Heart left ventricle (tissue), 16 donors: ENCODE measurements around the gene CACNA1S. TPM values are rescaled to one million over a fixed set of nuclear protein-coding genes. Genes with fewer than 3 reads are reported as not detected.

Experiments
- ATAC-seq, 4 donors: fragments of 200-7000 bp; cut with Tn5 transposase; one replicate each; pipeline ENCODE4 v1.9.1; 2020 to 2022; ENCODE audit warnings: moderate library complexity in 4 of 4, mild to moderate bottlenecking in 3 of 4, moderate number of reproducible peaks in 1 of 4
- DNase-seq, 5 donors: peaks; one replicate each; pipeline ENCODE4 v3.0.0-alpha.2; 2020
- H3K27ac ChIP-seq, 12 donors: fragments of 200-600 bp; sonication (generic) in 4 of 12; one replicate each; pipeline versions ENCODE4 v1.5.0 to v1.8.0; 2016 to 2022; ENCODE audit warnings: mild to moderate bottlenecking in 2 of 12
- H3K27me3 ChIP-seq, 9 donors: fragments of 200-600 bp; sonication (generic) in 2 of 9; one replicate each; pipeline versions ENCODE4 v1.5.1 to v1.8.0; 2016 to 2022; ENCODE audit warnings: mild to moderate bottlenecking in 3 of 9
- H3K36me3 ChIP-seq, 9 donors: fragments of 200-600 bp; sonication (generic) in 2 of 9; one replicate each; pipeline versions ENCODE4 v1.5.0 to v1.8.0; 2018 to 2022; ENCODE audit warnings: mild to moderate bottlenecking in 2 of 9
- H3K4me1 ChIP-seq, 12 donors: fragments of 200-600 bp; sonication (generic) in 4 of 12; one replicate each; pipeline versions ENCODE4 v1.5.0 to v1.8.0; 2016 to 2022; ENCODE audit warnings: mild to moderate bottlenecking in 3 of 12
- H3K4me3 ChIP-seq, 12 donors: fragments of 200-600 bp; sonication (generic) in 4 of 12; one replicate each; pipeline versions ENCODE4 v1.5.0 to v1.8.0; 2017 to 2022; ENCODE audit warnings: mild to moderate bottlenecking in 9 of 12, moderate library complexity in 4 of 12
- H3K9me3 ChIP-seq, 12 donors: fragments of 200-600 bp; sonication (generic) in 4 of 12; one replicate each; pipeline versions ENCODE4 v1.5.0 to v1.8.0; 2016 to 2022; ENCODE audit warnings: mild to moderate bottlenecking in 1 of 12
- POLR2A ChIP-seq, 2 donors: fragments of 450-650 bp; IDR thresholded peaks; one replicate each; pipeline ENCODE4 v1.6.1; 2017; ENCODE audit warnings: antibody characterized with exemption in 2 of 2, mild to moderate bottlenecking in 2 of 2, moderate library complexity in 2 of 2
- WGBS, 4 donors: extraction: QIAGEN DNeasy Blood & Tissue Kit in 2 of 4; methylation state at CpG; one replicate each; pipeline versions ENCODE4 v1.1.5 to v1.1.7; 2013 to 2018; 5-methylcytosine and 5-hydroxymethylcytosine counted together
- intact Hi-C, 10 donors: fragments of 100-400 bp; cut with DNase I; formaldehyde crosslinking; loops; one replicate each; pipeline versions ENCODE4 v1.11.1 to v1.14.2; 2022
- polyA plus RNA-seq, 2 donors: library from polyadenylated mRNA; stranded (reverse); fragments of 200-250 nt; gene quantifications; one replicate each; pipeline ENCODE4 v1.2.3, GENCODE V29; 2013
- total RNA-seq, 9 donors: library from RNA; depleted of rRNA in 2 of 9; stranded (reverse); fragments of >200 nt in 2 of 9; fragmentation: NEBNext Ultra II Directional in 3 of 9; extraction: Animal tissue kit (Norgen Biotek cat#: 25700) in 3 of 9; gene quantifications; one replicate each; pipeline versions ENCODE4 v1.1.0 to v1.2.4, GENCODE V29; 2016 to 2023
- TF ChIP-seq, protein P1 (sequence below), 12 donors: fragments of 200-600 bp; sonication (generic) in 4 of 12; IDR thresholded peaks; one replicate each; pipeline versions ENCODE4 v1.5.0 to v1.8.0; 2018 to 2022; ENCODE audit warnings: antibody characterized with exemption in 12 of 12, mild to moderate bottlenecking in 5 of 12
- donor health status: ischemic (EF 13 %, LVEDD 7.1; RV severe dilation, severe dysfunction).
- donor health status: healthy with polysubstance abuse.
- donor health status: DM: no; HTN: yes; CAD: no.
- donor health status: DM: no; HTN: no; CAD: no.
- donor health status: ischemic (EF 25% LVEDD 6.9; RV normal size, moderate dysfunction).
- donor health status: ischemic (EF 25% LVEDD 5.7; RV mildly dilated, moderate dysfunction).
- donor health status: healthy.
- donor health status: DM: yes; HTN: yes; CAD: no.
- donor health status: ischemic (EF 35%, LVEDD 5.7; RV mildly dilated, moderate dysfunction).
- donor health status: nonischemic (EF 11% LVEDD 7.7; RV severe dilation, severe dysfunction).
- donor health status: DM: yes; HTN: yes; CAD: no.
- donor health status: PGD.
- donor health status: ischemic (EF 29% LVEDD 5.4; RV normal size, mild dysfunction).
- donor health status: nonischemic (EF 23%, LVEDD 6.1; RV moderate dilation, normal function).

Gene CACNA1S
- total and polyA plus RNA-seq, 11 donors, result not detected

DNA sequence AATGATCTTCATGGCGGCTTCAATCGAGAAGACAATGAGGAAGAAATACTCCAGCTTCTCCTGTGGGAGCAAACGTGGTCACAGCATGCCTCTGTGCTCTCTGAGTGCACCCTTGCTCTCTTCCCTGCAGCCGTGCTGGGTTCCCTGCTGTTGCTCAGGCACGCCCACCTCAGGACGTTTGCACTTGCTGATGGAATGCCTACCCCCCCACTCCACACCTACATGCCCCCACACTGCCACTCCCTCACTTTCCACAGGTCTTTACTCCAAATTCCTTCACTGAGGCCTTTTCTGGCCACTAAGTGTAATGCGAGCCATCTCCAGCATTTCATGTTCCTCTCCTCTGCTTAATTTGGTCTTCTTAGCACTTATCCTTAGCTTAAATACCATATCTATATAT, 18.3 kb downstream of the CACNA1S start:
- H3K36me3 ChIP-seq, result no peaks in the 10 kb centered on the region
- H3K27me3 ChIP-seq, result peaks cover 0 to 4% (median 0%) of the 10 kb centered on the region in 9 donors
- WGBS, 4 donors, result 78 to 87% (median 83%) methylated on average over 7 of the region's 7 CpGs
- DNase-seq, result no peak
- no peaks in the 10 kb centered on the region for H3K4me1 ChIP-seq
- TF ChIP-seq, protein P1, sequence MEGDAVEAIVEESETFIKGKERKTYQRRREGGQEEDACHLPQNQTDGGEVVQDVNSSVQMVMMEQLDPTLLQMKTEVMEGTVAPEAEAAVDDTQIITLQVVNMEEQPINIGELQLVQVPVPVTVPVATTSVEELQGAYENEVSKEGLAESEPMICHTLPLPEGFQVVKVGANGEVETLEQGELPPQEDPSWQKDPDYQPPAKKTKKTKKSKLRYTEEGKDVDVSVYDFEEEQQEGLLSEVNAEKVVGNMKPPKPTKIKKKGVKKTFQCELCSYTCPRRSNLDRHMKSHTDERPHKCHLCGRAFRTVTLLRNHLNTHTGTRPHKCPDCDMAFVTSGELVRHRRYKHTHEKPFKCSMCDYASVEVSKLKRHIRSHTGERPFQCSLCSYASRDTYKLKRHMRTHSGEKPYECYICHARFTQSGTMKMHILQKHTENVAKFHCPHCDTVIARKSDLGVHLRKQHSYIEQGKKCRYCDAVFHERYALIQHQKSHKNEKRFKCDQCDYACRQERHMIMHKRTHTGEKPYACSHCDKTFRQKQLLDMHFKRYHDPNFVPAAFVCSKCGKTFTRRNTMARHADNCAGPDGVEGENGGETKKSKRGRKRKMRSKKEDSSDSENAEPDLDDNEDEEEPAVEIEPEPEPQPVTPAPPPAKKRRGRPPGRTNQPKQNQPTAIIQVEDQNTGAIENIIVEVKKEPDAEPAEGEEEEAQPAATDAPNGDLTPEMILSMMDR (IDR thresholded peaks at IDR 0.05), result no peak
- no peak for TF ChIP-seq POLR2A (IDR thresholded peaks at IDR 0.05)
- intact Hi-C loops, result no loop called here
- H3K9me3 ChIP-seq, result no peaks in the 10 kb centered on the region
- no peak overlapping the region for H3K27ac ChIP-seq
- no peak for ATAC-seq
- no peak overlapping the region for H3K4me3 ChIP-seq

DNA sequence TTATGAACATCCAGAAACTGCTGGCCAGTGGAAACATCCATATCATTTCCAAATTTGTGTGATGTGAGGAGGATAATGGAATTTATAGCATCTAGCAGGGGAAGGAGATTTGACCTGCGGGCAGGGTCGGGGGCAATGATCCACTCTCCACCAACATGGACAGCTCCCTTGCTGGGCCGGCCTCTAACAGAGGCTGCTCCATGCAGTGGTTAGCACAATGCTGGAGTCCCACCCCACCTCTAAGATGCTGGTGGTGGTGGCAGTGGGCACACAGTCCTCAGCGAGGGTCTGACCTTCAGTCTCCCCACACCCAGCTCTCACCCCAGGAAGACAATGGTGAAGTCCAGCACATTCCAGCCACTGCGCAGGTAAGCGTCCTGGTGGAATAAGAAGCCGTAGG, 18.7 kb downstream of the CACNA1S start:
- no peaks in the 10 kb centered on the region for H3K9me3 ChIP-seq
- no peak for DNase-seq
- H3K36me3 ChIP-seq, result no peaks in the 10 kb centered on the region
- H3K27ac ChIP-seq, result no peak overlapping the region
- no peak overlapping the region for H3K4me3 ChIP-seq
- 91 to 99% (median 94%) methylated on average over 7 of the region's 7 CpGs for WGBS, 4 donors
- peaks cover 0 to 6% (median 0%) of the 10 kb centered on the region in 9 donors for H3K27me3 ChIP-seq
- ATAC-seq, result no peak
- no peak for TF ChIP-seq POLR2A (IDR thresholded peaks at IDR 0.05)
- TF ChIP-seq, protein P1 (IDR thresholded peaks at IDR 0.05), result no peak
- H3K4me1 ChIP-seq, result no peaks in the 10 kb centered on the region
- intact Hi-C loops, result no loop called here

GRCh38 chr1:201092738-201093137, 19.5 kb downstream of the CACNA1S start:
- intact Hi-C loops, result no loop called here
- 84 to 95% (median 91%) methylated on average over 3 of the region's 3 CpGs for WGBS, 4 donors
- Histone ChIP-seq H3K4me1 (no peaks in the 10 kb centered on the region), H3K36me3 (no peaks in the 10 kb centered on the region), H3K4me3 (no peak overlapping the region), H3K27ac (no peak overlapping the region), H3K27me3 (peaks cover 0 to 7% (median 0%) of the 10 kb centered on the region in 9 donors), H3K9me3 (no peaks in the 10 kb centered on the region)
- DNase-seq (no peak), ATAC-seq (no peak)
- TF ChIP-seq POLR2A (IDR thresholded peaks at IDR 0.05), result no peak
- TF ChIP-seq, protein P1 (IDR thresholded peaks at IDR 0.05), result no peak

DNA sequence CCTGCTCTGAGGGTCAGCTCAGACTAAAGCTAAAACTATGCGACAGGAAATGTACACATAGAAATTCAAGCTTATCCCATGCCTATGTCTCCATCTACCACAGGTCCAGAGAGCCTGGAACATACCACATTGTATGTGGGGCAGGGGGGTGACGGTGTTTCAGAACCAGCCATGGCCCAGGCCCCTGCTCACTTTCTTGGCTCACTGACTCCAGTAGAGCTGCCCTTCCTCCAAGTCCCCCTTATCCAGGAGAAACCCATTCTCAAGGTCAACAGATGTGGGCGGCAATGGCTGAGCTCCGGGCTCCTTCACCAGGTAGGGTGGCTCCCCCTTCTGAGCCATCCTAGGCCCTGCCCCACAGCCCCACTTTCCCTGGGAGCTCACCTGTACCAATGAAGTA, 21.0 kb downstream of the CACNA1S start:
- no peak overlapping the region for H3K4me3 ChIP-seq
- ATAC-seq, result no peak
- DNase-seq, result no peak
- no peaks in the 10 kb centered on the region for H3K36me3 ChIP-seq
- no peak overlapping the region for H3K27ac ChIP-seq
- WGBS, 4 donors, result 92 to 100% (median 93%) methylated on average over 2 to 4 of the region's 4 CpGs
- H3K4me1 ChIP-seq, result no peaks in the 10 kb centered on the region
- intact Hi-C loops, result no loop called here
- no peaks in the 10 kb centered on the region for H3K9me3 ChIP-seq
- H3K27me3 ChIP-seq, result peaks cover 0 to 10% (median 0%) of the 10 kb centered on the region in 9 donors
- no peak for TF ChIP-seq POLR2A (IDR thresholded peaks at IDR 0.05)
- TF ChIP-seq, protein P1 (IDR thresholded peaks at IDR 0.05), result no peak
